ENCODE data around the gene SLC10A7.

SLC10A7 gene

GRCh38 chr4:146381263-146381872, 140.4 kb downstream of the SLC10A7 start:
- CTCF ChIA-PET = no interaction called here
- TF ChIP-seq CTCF (conservative IDR thresholded peaks at IDR 0.05; ENCODE audit: low read depth) = no peak
- POLR2A ChIA-PET (ENCODE audit: low non-redundant PET) = no interaction called here
- no peak overlapping the region for H3K27ac ChIP-seq
- DNase-seq (ENCODE audit: low spot score) = no peak

- POLR2A ChIA-PET (ENCODE audit: low non-redundant PET) = no interaction called here
- no peak overlapping the region for H3K27ac ChIP-seq
- CTCF ChIA-PET = no interaction called here
- DNase-seq (ENCODE audit: low spot score) = no peak
- TF ChIP-seq CTCF (conservative IDR thresholded peaks at IDR 0.05; ENCODE audit: low read depth) = no peak
These were observed 142.0 kb downstream of the SLC10A7 start for GRCh38 chr4:146379744-146380143.

GRCh38 chr4:146371812-146372211, 149.9 kb downstream of the SLC10A7 start:
- no peak overlapping the region for H3K27ac ChIP-seq
- TF ChIP-seq CTCF (conservative IDR thresholded peaks at IDR 0.05; ENCODE audit: low read depth) = no peak
- ChIA-PET CTCF (no interaction called here), POLR2A (ENCODE audit: low non-redundant PET) (no interaction called here)
- no peak for DNase-seq (ENCODE audit: low spot score)

GRCh38 chr4:146370841-146371240, 150.9 kb downstream of the SLC10A7 start:
- TF ChIP-seq CTCF (conservative IDR thresholded peaks at IDR 0.05; ENCODE audit: low read depth) = no peak
- H3K27ac ChIP-seq = no peak overlapping the region
- ChIA-PET CTCF (no interaction called here), POLR2A (ENCODE audit: low non-redundant PET) (no interaction called here)
- DNase-seq (ENCODE audit: low spot score) = no peak

GRCh38 chr4:146369446-146369845, 152.3 kb downstream of the SLC10A7 start:
- H3K27ac ChIP-seq = no peak overlapping the region
- ChIA-PET CTCF (no interaction called here), POLR2A (ENCODE audit: low non-redundant PET) (no interaction called here)
- DNase-seq (ENCODE audit: low spot score) = no peak
- TF ChIP-seq CTCF (conservative IDR thresholded peaks at IDR 0.05; ENCODE audit: low read depth) = no peak

GRCh38 chr4:146368209-146368608, 153.5 kb downstream of the SLC10A7 start:
- CTCF ChIA-PET = no interaction called here
- no peak overlapping the region for H3K27ac ChIP-seq
- POLR2A ChIA-PET (ENCODE audit: low non-redundant PET) = no interaction called here
- no peak for TF ChIP-seq CTCF (conservative IDR thresholded peaks at IDR 0.05; ENCODE audit: low read depth)
- DNase-seq (ENCODE audit: low spot score) = no peak

GRCh38 chr4:146367347-146367746, 154.4 kb downstream of the SLC10A7 start:
- no peak for DNase-seq (ENCODE audit: low spot score)
- ChIA-PET POLR2A (ENCODE audit: low non-redundant PET) (no interaction called here), CTCF (no interaction called here)
- no peak overlapping the region for H3K27ac ChIP-seq
- TF ChIP-seq CTCF (conservative IDR thresholded peaks at IDR 0.05; ENCODE audit: low read depth) = no peak
